ENCODE results near the gene RNF40.
A peak's percentile ranks its signal among the peaks of the same experiment; 100 is the strongest.

RNF40 gene

GRCh38 chr16:30761427-30761927, 645 bp upstream of the RNF40 start:
- Histone ChIP-seq H3K36me3 (ENCODE audit: control insufficient read depth in 2 of 2, insufficient read depth in 2 of 2, low read length in 2 of 2) (peaks cover 40 to 41% of the 10 kb centered on the region in 2 donors), H3K27ac (ENCODE audit: low read depth in 2 of 2, low read length in 2 of 2) (peak overlapping the region; percentile 29 to 58)

GRCh38 chr16:30762991-30763725, 1.0 kb downstream of the RNF40 start:
- H3K27ac ChIP-seq (ENCODE audit: low read depth in 2 of 2, low read length in 2 of 2): no peak overlapping the region
- H3K9me3 ChIP-seq (ENCODE audit: control insufficient read depth in 2 of 2, low read length in 2 of 2): no peaks in the 10 kb centered on the region
- no peaks in the 10 kb centered on the region for H3K27me3 ChIP-seq (ENCODE audit: control insufficient read depth in 2 of 2, insufficient read depth in 2 of 2, low read length in 2 of 2)
- H3K4me1 ChIP-seq (ENCODE audit: control insufficient read depth in 2 of 2, insufficient read depth in 2 of 2, low read length in 2 of 2): peaks cover 24 to 26% of the 10 kb centered on the region in 2 donors
- peak overlapping the region; percentile 84 to 99 for H3K4me3 ChIP-seq (ENCODE audit: low read length in 2 of 2)
- peaks cover 45 to 47% of the 10 kb centered on the region in 2 donors for H3K36me3 ChIP-seq (ENCODE audit: control insufficient read depth in 2 of 2, insufficient read depth in 2 of 2, low read length in 2 of 2)
- peak overlapping the region; percentile 79 to 97 for H3K9ac ChIP-seq (ENCODE audit: low read depth in 1 of 2, low read length in 2 of 2)

More at GRCh38 chr16:30761427-30761927, 645 bp upstream of the RNF40 start:
- peak overlapping the region; percentile 84 to 99 for H3K4me3 ChIP-seq (ENCODE audit: low read length in 2 of 2)
- no peaks in the 10 kb centered on the region for H3K27me3 ChIP-seq (ENCODE audit: control insufficient read depth in 2 of 2, insufficient read depth in 2 of 2, low read length in 2 of 2)
- H3K9ac ChIP-seq (ENCODE audit: low read depth in 1 of 2, low read length in 2 of 2): peak overlapping the region; percentile 60 to 63
- peaks cover 24 to 26% of the 10 kb centered on the region in 2 donors for H3K4me1 ChIP-seq (ENCODE audit: control insufficient read depth in 2 of 2, insufficient read depth in 2 of 2, low read length in 2 of 2)
- no peaks in the 10 kb centered on the region for H3K9me3 ChIP-seq (ENCODE audit: control insufficient read depth in 2 of 2, low read length in 2 of 2)

- Histone ChIP-seq H3K27ac (ENCODE audit: low read depth in 2 of 2, low read length in 2 of 2) (no peak overlapping the region), H3K27me3 (ENCODE audit: control insufficient read depth in 2 of 2, insufficient read depth in 2 of 2, low read length in 2 of 2) (no peaks in the 10 kb centered on the region), H3K36me3 (ENCODE audit: control insufficient read depth in 2 of 2, insufficient read depth in 2 of 2, low read length in 2 of 2) (peaks cover 54 to 57% of the 10 kb centered on the region in 2 donors), H3K4me1 (ENCODE audit: control insufficient read depth in 2 of 2, insufficient read depth in 2 of 2, low read length in 2 of 2) (peaks cover 24 to 26% of the 10 kb centered on the region in 2 donors), H3K4me3 (ENCODE audit: low read length in 2 of 2) (no peak overlapping the region), H3K9me3 (ENCODE audit: control insufficient read depth in 2 of 2, low read length in 2 of 2) (no peaks in the 10 kb centered on the region), H3K9ac (ENCODE audit: low read depth in 1 of 2, low read length in 2 of 2) (no peak overlapping the region)
Measured at GRCh38 chr16:30764086-30764485, 2.0 kb downstream of the RNF40 start.

DNA sequence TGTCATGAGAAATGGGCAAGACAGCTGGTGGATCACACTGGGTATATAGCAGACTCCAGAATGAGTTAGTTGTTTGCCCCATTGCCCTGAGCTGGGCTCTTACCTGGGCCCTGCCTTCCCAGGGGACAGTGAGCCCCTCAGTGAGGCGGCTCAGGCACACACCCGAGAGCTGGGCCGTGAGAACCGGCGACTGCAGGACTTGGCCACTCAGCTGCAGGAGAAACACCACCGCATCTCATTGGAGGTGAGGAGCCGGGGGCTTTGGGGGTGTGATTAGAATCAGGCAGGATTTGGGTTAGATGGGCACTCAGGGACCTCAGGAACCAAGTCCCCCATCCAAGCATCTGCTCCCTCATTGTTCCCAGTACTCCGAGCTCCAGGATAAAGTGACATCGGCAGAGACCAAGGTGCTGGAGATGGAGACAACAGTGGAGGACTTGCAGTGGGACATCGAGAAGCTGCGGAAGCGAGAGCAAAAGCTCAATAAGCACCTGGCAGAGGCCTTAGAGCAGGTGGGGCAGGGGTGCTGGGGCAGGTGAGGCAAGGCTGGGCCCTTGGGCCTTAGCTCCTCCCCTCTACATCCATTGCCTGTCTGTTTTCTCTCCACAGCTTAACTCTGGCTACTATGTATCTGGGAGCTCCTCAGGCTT, 2.8 kb downstream of the RNF40 start:
- no peaks in the 10 kb centered on the region for H3K9me3 ChIP-seq (ENCODE audit: control insufficient read depth in 2 of 2, low read length in 2 of 2)
- H3K36me3 ChIP-seq (ENCODE audit: control insufficient read depth in 2 of 2, insufficient read depth in 2 of 2, low read length in 2 of 2): peaks cover 61 to 65% of the 10 kb centered on the region in 2 donors

DNA sequence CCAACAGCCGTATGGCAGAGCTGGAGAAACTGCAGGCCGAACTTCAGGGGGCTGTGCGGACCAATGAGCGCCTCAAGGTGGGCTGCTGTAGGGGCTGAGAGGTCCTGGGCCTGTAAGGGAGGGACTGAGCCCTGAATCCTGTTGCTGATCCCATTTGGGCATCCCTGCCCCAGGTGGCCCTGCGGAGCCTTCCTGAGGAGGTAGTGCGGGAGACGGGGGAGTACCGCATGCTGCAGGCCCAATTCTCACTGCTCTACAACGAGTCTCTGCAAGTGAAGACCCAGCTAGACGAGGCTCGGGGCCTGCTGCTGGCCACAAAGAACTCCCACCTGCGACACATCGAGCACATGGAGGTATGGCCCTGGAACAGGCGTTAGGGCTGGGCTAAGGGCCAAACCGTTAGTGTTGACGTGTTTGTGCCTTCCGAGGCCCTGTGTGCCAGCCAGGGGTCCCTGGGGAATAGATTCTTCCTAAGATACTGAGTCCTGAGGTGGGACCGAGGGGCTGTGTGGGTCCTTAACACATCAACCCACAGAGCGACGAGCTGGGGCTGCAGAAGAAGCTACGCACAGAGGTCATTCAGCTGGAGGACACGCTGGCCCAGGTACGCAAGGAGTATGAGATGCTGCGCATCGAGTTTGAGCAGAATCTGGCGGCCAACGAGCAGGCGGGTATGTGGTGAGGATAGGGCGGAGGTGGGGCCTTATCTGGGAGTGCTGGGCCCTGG, 4.2 kb downstream of the RNF40 start:
- Histone ChIP-seq H3K9me3 (ENCODE audit: control insufficient read depth in 2 of 2, low read length in 2 of 2) (no peaks in the 10 kb centered on the region), H3K27me3 (ENCODE audit: control insufficient read depth in 2 of 2, insufficient read depth in 2 of 2, low read length in 2 of 2) (no peaks in the 10 kb centered on the region), H3K9ac (ENCODE audit: low read depth in 1 of 2, low read length in 2 of 2) (no peak overlapping the region), H3K36me3 (ENCODE audit: control insufficient read depth in 2 of 2, insufficient read depth in 2 of 2, low read length in 2 of 2) (peaks cover 66 to 75% of the 10 kb centered on the region in 2 donors), H3K4me3 (ENCODE audit: low read length in 2 of 2) (no peak overlapping the region), H3K27ac (ENCODE audit: low read depth in 2 of 2, low read length in 2 of 2) (no peak overlapping the region), H3K4me1 (ENCODE audit: control insufficient read depth in 2 of 2, insufficient read depth in 2 of 2, low read length in 2 of 2) (peaks cover 13 to 18% of the 10 kb centered on the region in 2 donors)

More for the DNA sequence above, 2.8 kb downstream of the RNF40 start:
- Histone ChIP-seq H3K4me1 (ENCODE audit: control insufficient read depth in 2 of 2, insufficient read depth in 2 of 2, low read length in 2 of 2) (peaks cover 24 to 26% of the 10 kb centered on the region in 2 donors), H3K27ac (ENCODE audit: low read depth in 2 of 2, low read length in 2 of 2) (no peak overlapping the region), H3K9ac (ENCODE audit: low read depth in 1 of 2, low read length in 2 of 2) (no peak overlapping the region), H3K27me3 (ENCODE audit: control insufficient read depth in 2 of 2, insufficient read depth in 2 of 2, low read length in 2 of 2) (no peaks in the 10 kb centered on the region), H3K4me3 (ENCODE audit: low read length in 2 of 2) (no peak overlapping the region)

GRCh38 chr16:30766933-30767284, 4.8 kb downstream of the RNF40 start:
- no peak overlapping the region for H3K27ac ChIP-seq (ENCODE audit: low read depth in 2 of 2, low read length in 2 of 2)
- no peak overlapping the region for H3K9ac ChIP-seq (ENCODE audit: low read depth in 1 of 2, low read length in 2 of 2)
- H3K9me3 ChIP-seq (ENCODE audit: control insufficient read depth in 2 of 2, low read length in 2 of 2): no peaks in the 10 kb centered on the region
- H3K27me3 ChIP-seq (ENCODE audit: control insufficient read depth in 2 of 2, insufficient read depth in 2 of 2, low read length in 2 of 2): no peaks in the 10 kb centered on the region
- peaks cover 11 to 13% of the 10 kb centered on the region in 2 donors for H3K4me1 ChIP-seq (ENCODE audit: control insufficient read depth in 2 of 2, insufficient read depth in 2 of 2, low read length in 2 of 2)
- H3K36me3 ChIP-seq (ENCODE audit: control insufficient read depth in 2 of 2, insufficient read depth in 2 of 2, low read length in 2 of 2): peaks cover 71 to 81% of the 10 kb centered on the region in 2 donors
- no peak overlapping the region for H3K4me3 ChIP-seq (ENCODE audit: low read length in 2 of 2)

- Histone ChIP-seq H3K27ac (ENCODE audit: low read depth in 2 of 2, low read length in 2 of 2) (no peak overlapping the region), H3K27me3 (ENCODE audit: control insufficient read depth in 2 of 2, insufficient read depth in 2 of 2, low read length in 2 of 2) (no peaks in the 10 kb centered on the region), H3K4me1 (ENCODE audit: control insufficient read depth in 2 of 2, insufficient read depth in 2 of 2, low read length in 2 of 2) (peaks cover 6 to 8% of the 10 kb centered on the region in 2 donors), H3K36me3 (ENCODE audit: control insufficient read depth in 2 of 2, insufficient read depth in 2 of 2, low read length in 2 of 2) (peaks cover 81 to 91% of the 10 kb centered on the region in 2 donors), H3K9ac (ENCODE audit: low read depth in 1 of 2, low read length in 2 of 2) (no peak overlapping the region), H3K9me3 (ENCODE audit: control insufficient read depth in 2 of 2, low read length in 2 of 2) (no peaks in the 10 kb centered on the region), H3K4me3 (ENCODE audit: low read length in 2 of 2) (no peak overlapping the region)
Measured at GRCh38 chr16:30767767-30768465, 5.8 kb downstream of the RNF40 start.

GRCh38 chr16:30768583-30769181, 6.6 kb downstream of the RNF40 start:
- H3K9ac ChIP-seq (ENCODE audit: low read depth in 1 of 2, low read length in 2 of 2): no peak overlapping the region
- H3K27ac ChIP-seq (ENCODE audit: low read depth in 2 of 2, low read length in 2 of 2): no peak overlapping the region
- peaks cover 0 to under 1% of the 10 kb centered on the region in 2 donors for H3K4me1 ChIP-seq (ENCODE audit: control insufficient read depth in 2 of 2, insufficient read depth in 2 of 2, low read length in 2 of 2)
- H3K36me3 ChIP-seq (ENCODE audit: control insufficient read depth in 2 of 2, insufficient read depth in 2 of 2, low read length in 2 of 2): peaks cover 83 to 92% of the 10 kb centered on the region in 2 donors
- no peaks in the 10 kb centered on the region for H3K27me3 ChIP-seq (ENCODE audit: control insufficient read depth in 2 of 2, insufficient read depth in 2 of 2, low read length in 2 of 2)
- no peak overlapping the region for H3K4me3 ChIP-seq (ENCODE audit: low read length in 2 of 2)
- no peaks in the 10 kb centered on the region for H3K9me3 ChIP-seq (ENCODE audit: control insufficient read depth in 2 of 2, low read length in 2 of 2)

- H3K27me3 ChIP-seq (ENCODE audit: control insufficient read depth in 2 of 2, insufficient read depth in 2 of 2, low read length in 2 of 2): no peaks in the 10 kb centered on the region
- no peaks in the 10 kb centered on the region for H3K4me1 ChIP-seq (ENCODE audit: control insufficient read depth in 2 of 2, insufficient read depth in 2 of 2, low read length in 2 of 2)
- no peak overlapping the region for H3K4me3 ChIP-seq (ENCODE audit: low read length in 2 of 2)
- H3K9me3 ChIP-seq (ENCODE audit: control insufficient read depth in 2 of 2, low read length in 2 of 2): no peaks in the 10 kb centered on the region
- H3K9ac ChIP-seq (ENCODE audit: low read depth in 1 of 2, low read length in 2 of 2): no peak overlapping the region
- H3K36me3 ChIP-seq (ENCODE audit: control insufficient read depth in 2 of 2, insufficient read depth in 2 of 2, low read length in 2 of 2): peaks cover 83 to 90% of the 10 kb centered on the region in 2 donors
- no peak overlapping the region for H3K27ac ChIP-seq (ENCODE audit: low read depth in 2 of 2, low read length in 2 of 2)
Measured at GRCh38 chr16:30769379-30770089, 7.4 kb downstream of the RNF40 start.
